Measurements from ENCODE around the gene DLGAP5.

Gene DLGAP5

GRCh38 chr14:55191203-55192053, at the start of gene DLGAP5:
DLGAP5 (minus strand) TSS chr14:55191585; CDS start chr14:55189179, 2,406 bp downstream.
- DNase-seq (ENCODE audit: low read depth, low spot score), result peak; percentile 94

GRCh38 chr14:55240526-55241178, 49.3 kb upstream of the DLGAP5 start:
- no peak for DNase-seq (ENCODE audit: low read depth, low spot score)

GRCh38 chr14:55239320-55239719, 47.9 kb upstream of the DLGAP5 start:
- no peak for DNase-seq (ENCODE audit: low read depth, low spot score)

GRCh38 chr14:55238019-55238680, 46.8 kb upstream of the DLGAP5 start:
- DNase-seq (ENCODE audit: low read depth, low spot score), result no peak

GRCh38 chr14:55233591-55233990, 42.2 kb upstream of the DLGAP5 start:
- DNase-seq (ENCODE audit: low read depth, low spot score), result no peak

GRCh38 chr14:55228261-55228660, 36.9 kb upstream of the DLGAP5 start:
- DNase-seq (ENCODE audit: low read depth, low spot score), result no peak

- no peak for DNase-seq (ENCODE audit: low read depth, low spot score)
These were observed 32.0 kb upstream of the DLGAP5 start for GRCh38 chr14:55223364-55223763.

GRCh38 chr14:55221968-55222367, 30.6 kb upstream of the DLGAP5 start:
- DNase-seq (ENCODE audit: low read depth, low spot score), result no peak

GRCh38 chr14:55221186-55221585, 29.8 kb upstream of the DLGAP5 start:
- DNase-seq (ENCODE audit: low read depth, low spot score), result no peak

GRCh38 chr14:55220230-55220629, 28.8 kb upstream of the DLGAP5 start:
- no peak for DNase-seq (ENCODE audit: low read depth, low spot score)

- no peak for DNase-seq (ENCODE audit: low read depth, low spot score)
These were observed 21.2 kb upstream of the DLGAP5 start for GRCh38 chr14:55212634-55213033.

- no peak for DNase-seq (ENCODE audit: low read depth, low spot score)
These were observed 16.4 kb upstream of the DLGAP5 start for GRCh38 chr14:55207832-55208231.

GRCh38 chr14:55206175-55206693, 14.8 kb upstream of the DLGAP5 start:
- DNase-seq (ENCODE audit: low read depth, low spot score), result no peak

- peak; percentile 40 for DNase-seq (ENCODE audit: low read depth, low spot score)
These were observed 10.1 kb upstream of the DLGAP5 start for GRCh38 chr14:55201219-55202101.

- DNase-seq (ENCODE audit: low read depth, low spot score), result no peak
These were observed 9.3 kb upstream of the DLGAP5 start for GRCh38 chr14:55200651-55201050.

GRCh38 chr14:55198749-55199148, 7.4 kb upstream of the DLGAP5 start:
- no peak for DNase-seq (ENCODE audit: low read depth, low spot score)

- no peak for DNase-seq (ENCODE audit: low read depth, low spot score)
These were observed 3.4 kb upstream of the DLGAP5 start for GRCh38 chr14:55194656-55195355.

GRCh38 chr14:55192054-55192621, 753 bp upstream of the DLGAP5 start:
- DNase-seq (ENCODE audit: low read depth, low spot score), result no peak

- DNase-seq (ENCODE audit: low read depth, low spot score), result no peak
These were observed 531 bp downstream of the DLGAP5 start for GRCh38 chr14:55190906-55191202.

- no peak for DNase-seq (ENCODE audit: low read depth, low spot score)
These were observed 2.6 kb downstream of the DLGAP5 start for GRCh38 chr14:55188686-55189295.

Measured in iPS DF 19.7 (cell line).